GM12892 (cell line): Measurements from ENCODE around the gene CRTAC1.

Experiments
- POLR2A ChIP-seq: IDR thresholded peaks from 2 replicates; pipeline ENCODE4 v1.6.1; 2011; ENCODE audit warnings: low read depth, low read length, control low read depth
- TAF1 ChIP-seq: IDR thresholded peaks from 2 replicates; pipeline ENCODE4 v1.6.1; 2011; ENCODE audit warnings: low read depth, mild to moderate bottlenecking, control low read depth, low read length, borderline replicate concordance

DNA sequence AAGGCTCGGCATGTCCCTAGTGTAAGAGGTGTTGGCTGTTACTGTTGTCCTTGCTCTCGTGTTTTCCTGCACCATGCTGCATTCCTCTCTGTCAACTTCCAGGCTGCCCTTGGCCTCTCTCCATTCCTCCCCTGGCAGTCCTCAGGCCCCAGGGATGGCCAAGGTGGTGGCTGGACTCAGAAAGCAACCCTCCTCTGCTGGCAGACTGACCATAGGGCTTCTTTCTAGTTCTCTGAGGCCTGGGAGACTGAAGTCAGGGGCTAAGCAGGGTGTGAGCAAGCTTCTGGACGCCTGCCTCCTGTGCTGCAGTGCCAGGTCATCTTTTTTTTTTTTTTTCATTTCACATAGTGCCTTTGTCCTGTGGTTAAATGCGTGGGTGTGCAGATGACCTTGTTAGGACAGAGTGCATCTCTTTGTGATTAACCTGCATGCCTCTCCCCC is 108.8 kb downstream of the CRTAC1 start:
- TF ChIP-seq POLR2A (no peak), TAF1 (no peak)
